ENCODE data around the gene PDE4D. TPM values are rescaled to one million over a fixed set of nuclear protein-coding genes. Genes with fewer than 3 reads are reported as not detected.

The PDE4D gene
- total RNA-seq, 5 donors from 2014 or later (not counting 1 experiment from before 2014, with no cell fraction given), result 45.1 to 136 (median 64.9) TPM

GRCh38 chr5:59544573-59544972, 349.0 kb downstream of the PDE4D start:
- Mint-ChIP-seq H3K36me3 (no peaks in the 10 kb centered on the region), H3K4me1 (no peaks in the 10 kb centered on the region), H3K4me3 (no peak overlapping the region), H3K27me3 (no peaks in the 10 kb centered on the region), H3K9me3 (no peaks in the 10 kb centered on the region), H3K27ac (no peak overlapping the region)
- ATAC-seq (replicated peaks in 1 of 4), result no peak
- ChIA-PET CTCF (no interaction called here), POLR2A (no interaction called here)
- Histone ChIP-seq H3K9me3 (no peaks in the 10 kb centered on the region), H3K36me3 (ENCODE audit: control insufficient read depth in 2 of 2, extremely low read depth in 1 of 2, insufficient read depth in 1 of 2, low read length in 1 of 2) (no peaks in the 10 kb centered on the region), H3K4me1 (ENCODE audit: control insufficient read depth in 1 of 2, extremely low read depth in 1 of 2, insufficient read depth in 2 of 2, low read length in 2 of 2) (no peaks in the 10 kb centered on the region), H3K27me3 (replicated peaks in 1 of 2; ENCODE audit: control insufficient read depth in 2 of 2, extremely low read depth in 1 of 2, insufficient read depth in 2 of 2, low read length in 1 of 2) (no peaks in the 10 kb centered on the region), H3K27ac (ENCODE audit: low read length) (no peak overlapping the region), H3K4me3 (ENCODE audit: control insufficient read depth in 1 of 2, extremely low read depth in 1 of 2, low read length in 1 of 2) (no peak overlapping the region)
- WGBS (ENCODE audit: insufficient coverage), result no CpG with 5 or more reads among the region's 2 CpGs
- no peak for DNase-seq

- H3K27me3 Mint-ChIP-seq, result no peaks in the 10 kb centered on the region
- Histone ChIP-seq H3K4me1 (ENCODE audit: control insufficient read depth in 1 of 2, extremely low read depth in 1 of 2, insufficient read depth in 2 of 2, low read length in 2 of 2) (no peaks in the 10 kb centered on the region), H3K27me3 (replicated peaks in 1 of 2; ENCODE audit: control insufficient read depth in 2 of 2, extremely low read depth in 1 of 2, insufficient read depth in 2 of 2, low read length in 1 of 2) (no peaks in the 10 kb centered on the region), H3K4me3 (ENCODE audit: control insufficient read depth in 1 of 2, extremely low read depth in 1 of 2, low read length in 1 of 2) (no peak overlapping the region), H3K27ac (ENCODE audit: low read length) (no peak overlapping the region), H3K9me3 (no peaks in the 10 kb centered on the region), H3K36me3 (ENCODE audit: control insufficient read depth in 2 of 2, extremely low read depth in 1 of 2, insufficient read depth in 1 of 2, low read length in 1 of 2) (no peaks in the 10 kb centered on the region)
- no peak overlapping the region for H3K4me3 Mint-ChIP-seq
- DNase-seq (no peak), ATAC-seq (replicated peaks in 1 of 4) (no peak)
- H3K27ac Mint-ChIP-seq, result no peak overlapping the region
- H3K4me1 Mint-ChIP-seq, result no peaks in the 10 kb centered on the region
- WGBS (ENCODE audit: insufficient coverage), result 100% methylated on average over 1 of the region's 2 CpGs
- H3K9me3 Mint-ChIP-seq, result no peaks in the 10 kb centered on the region
- no peaks in the 10 kb centered on the region for H3K36me3 Mint-ChIP-seq
- ChIA-PET CTCF (no interaction called here), POLR2A (no interaction called here)
Measured at GRCh38 chr5:59543821-59544442, 349.6 kb downstream of the PDE4D start.

GRCh38 chr5:59542851-59543820, 350.4 kb downstream of the PDE4D start:
- H3K4me1 Mint-ChIP-seq, result no peaks in the 10 kb centered on the region
- ATAC-seq (replicated peaks in 1 of 4), result no peak

GRCh38 chr5:59542306-59542705, 351.2 kb downstream of the PDE4D start:
- Mint-ChIP-seq H3K9me3 (peaks cover 0 to 7% (median 0%) of the 10 kb centered on the region in 3 donors), H3K4me3 (no peak overlapping the region), H3K27me3 (no peaks in the 10 kb centered on the region), H3K36me3 (no peaks in the 10 kb centered on the region), H3K27ac (no peak overlapping the region), H3K4me1 (no peaks in the 10 kb centered on the region)
- POLR2A ChIA-PET, result no interaction called here
- no peak overlapping the region for H3K4me3 ChIP-seq (ENCODE audit: control insufficient read depth in 1 of 2, extremely low read depth in 1 of 2, low read length in 1 of 2)
- H3K9me3 ChIP-seq, result no peaks in the 10 kb centered on the region
- DNase-seq (no peak), ATAC-seq (replicated peaks in 1 of 4) (no peak)
- no peaks in the 10 kb centered on the region for H3K27me3 ChIP-seq (replicated peaks in 1 of 2; ENCODE audit: control insufficient read depth in 2 of 2, extremely low read depth in 1 of 2, insufficient read depth in 2 of 2, low read length in 1 of 2)
- H3K4me1 ChIP-seq (ENCODE audit: control insufficient read depth in 1 of 2, extremely low read depth in 1 of 2, insufficient read depth in 2 of 2, low read length in 2 of 2), result no peaks in the 10 kb centered on the region
- H3K27ac ChIP-seq (ENCODE audit: low read length), result no peak overlapping the region
- no peaks in the 10 kb centered on the region for H3K36me3 ChIP-seq (ENCODE audit: control insufficient read depth in 2 of 2, extremely low read depth in 1 of 2, insufficient read depth in 1 of 2, low read length in 1 of 2)
- CTCF ChIA-PET, result no interaction called here

More at GRCh38 chr5:59542851-59543820, 350.4 kb downstream of the PDE4D start:
- H3K27me3 ChIP-seq (replicated peaks in 1 of 2; ENCODE audit: control insufficient read depth in 2 of 2, extremely low read depth in 1 of 2, insufficient read depth in 2 of 2, low read length in 1 of 2), result no peaks in the 10 kb centered on the region
- no peak for DNase-seq
- no peak overlapping the region for H3K27ac Mint-ChIP-seq
- no peaks in the 10 kb centered on the region for H3K27me3 Mint-ChIP-seq
- POLR2A ChIA-PET, result no interaction called here
- peaks cover 0 to 7% (median 0%) of the 10 kb centered on the region in 3 donors for H3K9me3 Mint-ChIP-seq
- H3K4me1 ChIP-seq (ENCODE audit: control insufficient read depth in 1 of 2, extremely low read depth in 1 of 2, insufficient read depth in 2 of 2, low read length in 2 of 2), result no peaks in the 10 kb centered on the region
- no peaks in the 10 kb centered on the region for H3K9me3 ChIP-seq
- H3K36me3 Mint-ChIP-seq, result no peaks in the 10 kb centered on the region
- no peaks in the 10 kb centered on the region for H3K36me3 ChIP-seq (ENCODE audit: control insufficient read depth in 2 of 2, extremely low read depth in 1 of 2, insufficient read depth in 1 of 2, low read length in 1 of 2)
- WGBS (ENCODE audit: insufficient coverage), result no CpG with 5 or more reads among the region's 6 CpGs
- no peak overlapping the region for H3K4me3 Mint-ChIP-seq
- CTCF ChIA-PET, result no interaction called here
- no peak overlapping the region for H3K4me3 ChIP-seq (ENCODE audit: control insufficient read depth in 1 of 2, extremely low read depth in 1 of 2, low read length in 1 of 2)
- no peak overlapping the region for H3K27ac ChIP-seq (ENCODE audit: low read length)

GRCh38 chr5:59540366-59540765, 353.2 kb downstream of the PDE4D start:
- H3K4me3 Mint-ChIP-seq, result no peak overlapping the region
- H3K4me1 Mint-ChIP-seq, result no peaks in the 10 kb centered on the region
- DNase-seq (no peak), ATAC-seq (replicated peaks in 1 of 4) (no peak)
- H3K27me3 Mint-ChIP-seq, result no peaks in the 10 kb centered on the region
- 83% methylated on average over 1 of the region's 2 CpGs for WGBS (ENCODE audit: insufficient coverage)
- POLR2A ChIA-PET, result no interaction called here
- no peaks in the 10 kb centered on the region for H3K36me3 ChIP-seq (ENCODE audit: control insufficient read depth in 2 of 2, extremely low read depth in 1 of 2, insufficient read depth in 1 of 2, low read length in 1 of 2)
- peaks cover 0 to 7% (median 0%) of the 10 kb centered on the region in 3 donors for H3K9me3 Mint-ChIP-seq
- CTCF ChIA-PET, result no interaction called here
- H3K27ac ChIP-seq (ENCODE audit: low read length), result no peak overlapping the region
- H3K4me1 ChIP-seq (ENCODE audit: control insufficient read depth in 1 of 2, extremely low read depth in 1 of 2, insufficient read depth in 2 of 2, low read length in 2 of 2), result no peaks in the 10 kb centered on the region
- no peak overlapping the region for H3K27ac Mint-ChIP-seq
- no peaks in the 10 kb centered on the region for H3K9me3 ChIP-seq
- H3K27me3 ChIP-seq (replicated peaks in 1 of 2; ENCODE audit: control insufficient read depth in 2 of 2, extremely low read depth in 1 of 2, insufficient read depth in 2 of 2, low read length in 1 of 2), result no peaks in the 10 kb centered on the region
- no peaks in the 10 kb centered on the region for H3K36me3 Mint-ChIP-seq
- H3K4me3 ChIP-seq (ENCODE audit: control insufficient read depth in 1 of 2, extremely low read depth in 1 of 2, low read length in 1 of 2), result no peak overlapping the region

GRCh38 chr5:59538750-59539121, 354.8 kb downstream of the PDE4D start:
- ChIA-PET POLR2A (no interaction called here), CTCF (no interaction called here)
- DNase-seq (no peak), ATAC-seq (replicated peaks in 1 of 4) (no peak)
- Histone ChIP-seq H3K27me3 (replicated peaks in 1 of 2; ENCODE audit: control insufficient read depth in 2 of 2, extremely low read depth in 1 of 2, insufficient read depth in 2 of 2, low read length in 1 of 2) (no peaks in the 10 kb centered on the region), H3K27ac (ENCODE audit: low read length) (no peak overlapping the region), H3K4me3 (ENCODE audit: control insufficient read depth in 1 of 2, extremely low read depth in 1 of 2, low read length in 1 of 2) (no peak overlapping the region), H3K36me3 (ENCODE audit: control insufficient read depth in 2 of 2, extremely low read depth in 1 of 2, insufficient read depth in 1 of 2, low read length in 1 of 2) (no peaks in the 10 kb centered on the region), H3K4me1 (ENCODE audit: control insufficient read depth in 1 of 2, extremely low read depth in 1 of 2, insufficient read depth in 2 of 2, low read length in 2 of 2) (no peaks in the 10 kb centered on the region), H3K9me3 (no peaks in the 10 kb centered on the region)
- H3K36me3 Mint-ChIP-seq, result no peaks in the 10 kb centered on the region
- no peak overlapping the region for H3K27ac Mint-ChIP-seq
- H3K27me3 Mint-ChIP-seq, result no peaks in the 10 kb centered on the region
- H3K4me3 Mint-ChIP-seq, result no peak overlapping the region
- H3K9me3 Mint-ChIP-seq, result peaks cover 0 to 7% (median 0%) of the 10 kb centered on the region in 3 donors
- H3K4me1 Mint-ChIP-seq, result no peaks in the 10 kb centered on the region
